Measurements from ENCODE around the gene EPHA3. TPM values are rescaled to one million over a fixed set of nuclear protein-coding genes. Genes with fewer than 3 reads are reported as not detected.

EPHA3 gene
- polyA plus RNA-seq, 1 donor from 2014 or later = 33.0 TPM

DNA sequence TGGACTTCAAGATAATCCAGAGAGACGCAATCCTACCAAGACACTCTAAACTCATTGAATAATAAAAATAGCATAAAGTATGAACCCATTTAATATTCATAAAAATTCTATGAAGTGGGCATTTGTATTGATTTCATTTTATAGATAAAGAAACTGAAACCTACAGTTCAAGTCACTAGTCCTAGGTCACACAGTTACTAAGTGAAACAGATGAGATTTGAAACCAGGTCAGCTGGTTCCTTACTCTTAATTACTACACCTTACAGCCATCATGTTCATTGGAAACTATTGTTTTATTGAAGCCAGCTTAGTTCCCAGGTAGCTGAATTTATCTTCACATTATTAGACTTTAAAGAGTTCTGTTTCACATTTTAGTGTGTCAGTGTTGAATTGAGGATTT is 158.7 kb downstream of the EPHA3 start:
- H3K9me2 ChIP-seq (ENCODE audit: insufficient read depth, low read length) = no peaks in the 10 kb centered on the region
- TF ChIP-seq, protein P1, sequence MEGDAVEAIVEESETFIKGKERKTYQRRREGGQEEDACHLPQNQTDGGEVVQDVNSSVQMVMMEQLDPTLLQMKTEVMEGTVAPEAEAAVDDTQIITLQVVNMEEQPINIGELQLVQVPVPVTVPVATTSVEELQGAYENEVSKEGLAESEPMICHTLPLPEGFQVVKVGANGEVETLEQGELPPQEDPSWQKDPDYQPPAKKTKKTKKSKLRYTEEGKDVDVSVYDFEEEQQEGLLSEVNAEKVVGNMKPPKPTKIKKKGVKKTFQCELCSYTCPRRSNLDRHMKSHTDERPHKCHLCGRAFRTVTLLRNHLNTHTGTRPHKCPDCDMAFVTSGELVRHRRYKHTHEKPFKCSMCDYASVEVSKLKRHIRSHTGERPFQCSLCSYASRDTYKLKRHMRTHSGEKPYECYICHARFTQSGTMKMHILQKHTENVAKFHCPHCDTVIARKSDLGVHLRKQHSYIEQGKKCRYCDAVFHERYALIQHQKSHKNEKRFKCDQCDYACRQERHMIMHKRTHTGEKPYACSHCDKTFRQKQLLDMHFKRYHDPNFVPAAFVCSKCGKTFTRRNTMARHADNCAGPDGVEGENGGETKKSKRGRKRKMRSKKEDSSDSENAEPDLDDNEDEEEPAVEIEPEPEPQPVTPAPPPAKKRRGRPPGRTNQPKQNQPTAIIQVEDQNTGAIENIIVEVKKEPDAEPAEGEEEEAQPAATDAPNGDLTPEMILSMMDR (IDR thresholded peaks at IDR 0.05; ENCODE audit: poor library complexity, severe bottlenecking) = no peak
- TF ChIP-seq POLR2AphosphoS5 (IDR thresholded peaks at IDR 0.05) (no peak), MXI1 (conservative IDR thresholded peaks at IDR 0.05; ENCODE audit: poor library complexity, severe bottlenecking) (no peak), EZH2 (IDR thresholded peaks at IDR 0.05; ENCODE audit: borderline replicate concordance, insufficient read depth, low read length, poor library complexity, severe bottlenecking) (no peak), SMC3 (conservative IDR thresholded peaks at IDR 0.05; ENCODE audit: poor library complexity) (no peak), EP300 (conservative IDR thresholded peaks at IDR 0.05; ENCODE audit: poor library complexity, severe bottlenecking) (no peak), TAF1 (IDR thresholded peaks at IDR 0.05; ENCODE audit: low read depth) (no peak), RAD21 (conservative IDR thresholded peaks at IDR 0.05) (no peak)
- TF ChIP-seq, protein P2, sequence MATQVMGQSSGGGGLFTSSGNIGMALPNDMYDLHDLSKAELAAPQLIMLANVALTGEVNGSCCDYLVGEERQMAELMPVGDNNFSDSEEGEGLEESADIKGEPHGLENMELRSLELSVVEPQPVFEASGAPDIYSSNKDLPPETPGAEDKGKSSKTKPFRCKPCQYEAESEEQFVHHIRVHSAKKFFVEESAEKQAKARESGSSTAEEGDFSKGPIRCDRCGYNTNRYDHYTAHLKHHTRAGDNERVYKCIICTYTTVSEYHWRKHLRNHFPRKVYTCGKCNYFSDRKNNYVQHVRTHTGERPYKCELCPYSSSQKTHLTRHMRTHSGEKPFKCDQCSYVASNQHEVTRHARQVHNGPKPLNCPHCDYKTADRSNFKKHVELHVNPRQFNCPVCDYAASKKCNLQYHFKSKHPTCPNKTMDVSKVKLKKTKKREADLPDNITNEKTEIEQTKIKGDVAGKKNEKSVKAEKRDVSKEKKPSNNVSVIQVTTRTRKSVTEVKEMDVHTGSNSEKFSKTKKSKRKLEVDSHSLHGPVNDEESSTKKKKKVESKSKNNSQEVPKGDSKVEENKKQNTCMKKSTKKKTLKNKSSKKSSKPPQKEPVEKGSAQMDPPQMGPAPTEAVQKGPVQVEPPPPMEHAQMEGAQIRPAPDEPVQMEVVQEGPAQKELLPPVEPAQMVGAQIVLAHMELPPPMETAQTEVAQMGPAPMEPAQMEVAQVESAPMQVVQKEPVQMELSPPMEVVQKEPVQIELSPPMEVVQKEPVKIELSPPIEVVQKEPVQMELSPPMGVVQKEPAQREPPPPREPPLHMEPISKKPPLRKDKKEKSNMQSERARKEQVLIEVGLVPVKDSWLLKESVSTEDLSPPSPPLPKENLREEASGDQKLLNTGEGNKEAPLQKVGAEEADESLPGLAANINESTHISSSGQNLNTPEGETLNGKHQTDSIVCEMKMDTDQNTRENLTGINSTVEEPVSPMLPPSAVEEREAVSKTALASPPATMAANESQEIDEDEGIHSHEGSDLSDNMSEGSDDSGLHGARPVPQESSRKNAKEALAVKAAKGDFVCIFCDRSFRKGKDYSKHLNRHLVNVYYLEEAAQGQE (IDR thresholded peaks at IDR 0.05; ENCODE audit: borderline replicate concordance) = no peak
- H3F3A ChIP-seq (ENCODE audit: insufficient read depth, low read length, poor library complexity, severe bottlenecking) = no peaks in the 10 kb centered on the region
- H3K36me3 ChIP-seq (ENCODE audit: insufficient read depth, low read length) = no peaks in the 10 kb centered on the region
- no peak overlapping the region for H3K4me2 ChIP-seq (ENCODE audit: low read length)
- no peaks in the 10 kb centered on the region for H4K20me1 ChIP-seq (ENCODE audit: insufficient read depth)
- no peaks in the 10 kb centered on the region for H3K27me3 ChIP-seq (ENCODE audit: insufficient read depth, low read depth, low read length)
- no peaks in the 10 kb centered on the region for H3K79me2 ChIP-seq (replicated peaks; ENCODE audit: insufficient read depth, low read length)
- H2AFZ ChIP-seq (ENCODE audit: low read depth, low read length) = no peak overlapping the region
- H3K27ac ChIP-seq (ENCODE audit: low read length) = no peak overlapping the region
- H3K9me3 ChIP-seq (ENCODE audit: low read length) = no peaks in the 10 kb centered on the region
- H3K9ac ChIP-seq (ENCODE audit: low read length) = no peak overlapping the region
- no peak overlapping the region for H3K4me3 ChIP-seq (ENCODE audit: low read length)

- H3K36me3 ChIP-seq (ENCODE audit: insufficient read depth, low read length) = no peaks in the 10 kb centered on the region
- H3K27me3 ChIP-seq (ENCODE audit: insufficient read depth, low read depth, low read length) = no peaks in the 10 kb centered on the region
- H3K9me2 ChIP-seq (ENCODE audit: insufficient read depth, low read length) = no peaks in the 10 kb centered on the region
- no peaks in the 10 kb centered on the region for H3K9me3 ChIP-seq (ENCODE audit: low read length)
- H3K9ac ChIP-seq (ENCODE audit: low read length) = no peak overlapping the region
- no peak overlapping the region for H3K4me3 ChIP-seq (ENCODE audit: low read length)
- H3K4me2 ChIP-seq (ENCODE audit: low read length) = no peak overlapping the region
- no peak overlapping the region for H3K27ac ChIP-seq (ENCODE audit: low read length)
- no peaks in the 10 kb centered on the region for H3K79me2 ChIP-seq (replicated peaks; ENCODE audit: insufficient read depth, low read length)
- no peaks in the 10 kb centered on the region for H4K20me1 ChIP-seq (ENCODE audit: insufficient read depth)
- H3F3A ChIP-seq (ENCODE audit: insufficient read depth, low read length, poor library complexity, severe bottlenecking) = no peaks in the 10 kb centered on the region
- TF ChIP-seq EP300 (conservative IDR thresholded peaks at IDR 0.05; ENCODE audit: poor library complexity, severe bottlenecking) (no peak), EZH2 (IDR thresholded peaks at IDR 0.05; ENCODE audit: borderline replicate concordance, insufficient read depth, low read length, poor library complexity, severe bottlenecking) (no peak), TAF1 (IDR thresholded peaks at IDR 0.05; ENCODE audit: low read depth) (no peak)
- H2AFZ ChIP-seq (ENCODE audit: low read depth, low read length) = no peak overlapping the region
These were observed 160.6 kb downstream of the EPHA3 start for GRCh38 chr3:89268059-89268458.
